ENCODE data around the gene B4GALT1.

The B4GALT1 gene, protein sequence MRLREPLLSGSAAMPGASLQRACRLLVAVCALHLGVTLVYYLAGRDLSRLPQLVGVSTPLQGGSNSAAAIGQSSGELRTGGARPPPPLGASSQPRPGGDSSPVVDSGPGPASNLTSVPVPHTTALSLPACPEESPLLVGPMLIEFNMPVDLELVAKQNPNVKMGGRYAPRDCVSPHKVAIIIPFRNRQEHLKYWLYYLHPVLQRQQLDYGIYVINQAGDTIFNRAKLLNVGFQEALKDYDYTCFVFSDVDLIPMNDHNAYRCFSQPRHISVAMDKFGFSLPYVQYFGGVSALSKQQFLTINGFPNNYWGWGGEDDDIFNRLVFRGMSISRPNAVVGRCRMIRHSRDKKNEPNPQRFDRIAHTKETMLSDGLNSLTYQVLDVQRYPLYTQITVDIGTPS

DNA sequence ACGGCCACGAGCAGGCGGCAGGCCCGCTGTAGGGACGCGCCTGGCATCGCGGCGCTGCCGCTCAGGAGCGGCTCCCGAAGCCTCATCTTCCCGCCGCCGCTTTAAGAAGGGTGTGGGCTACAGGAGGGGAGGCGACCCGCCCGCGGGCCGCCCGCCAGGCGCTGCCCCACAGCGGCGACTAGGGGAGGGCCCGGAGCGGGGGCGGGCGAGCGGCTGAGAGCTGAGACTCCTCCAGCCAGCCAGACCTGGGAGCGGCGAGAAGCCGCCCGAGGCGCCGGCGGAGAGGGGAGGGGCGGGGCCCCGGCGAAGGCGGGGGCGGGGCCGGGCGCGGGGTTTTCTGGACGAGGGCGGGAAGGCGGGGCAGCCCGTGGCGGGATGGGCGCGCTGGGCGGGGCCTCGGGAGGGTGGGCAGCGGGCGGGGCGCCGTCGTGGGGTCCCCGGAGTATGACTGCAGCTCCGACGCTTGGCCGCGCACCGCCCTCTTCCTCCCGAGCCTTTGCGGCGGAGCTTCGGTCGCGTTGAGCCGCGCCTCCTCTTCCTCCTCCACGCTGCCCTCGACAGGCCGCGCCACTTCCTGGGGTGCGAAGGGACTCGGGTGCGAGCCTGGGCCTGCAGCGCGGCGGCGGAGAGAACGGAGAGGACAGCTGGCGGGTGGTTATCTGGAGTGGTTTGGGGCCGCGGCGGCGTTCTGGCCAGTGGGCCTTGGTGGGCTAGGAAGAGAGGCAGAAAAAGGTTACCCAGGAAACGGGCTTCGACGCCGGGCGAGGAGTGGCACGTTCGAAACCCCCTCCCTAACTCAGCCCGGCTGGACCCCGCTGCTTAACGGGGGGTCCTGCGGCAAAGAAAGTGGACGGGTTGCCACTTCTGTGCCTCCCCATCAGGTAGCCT lies at the start of gene B4GALT1:
Gene B4GALT1 (minus strand): TSS at position 253 of the 888 bp plus-strand sequence. CDS start 167 bp downstream, at position 86.
- DNase-seq: peak; percentile 97

DNA sequence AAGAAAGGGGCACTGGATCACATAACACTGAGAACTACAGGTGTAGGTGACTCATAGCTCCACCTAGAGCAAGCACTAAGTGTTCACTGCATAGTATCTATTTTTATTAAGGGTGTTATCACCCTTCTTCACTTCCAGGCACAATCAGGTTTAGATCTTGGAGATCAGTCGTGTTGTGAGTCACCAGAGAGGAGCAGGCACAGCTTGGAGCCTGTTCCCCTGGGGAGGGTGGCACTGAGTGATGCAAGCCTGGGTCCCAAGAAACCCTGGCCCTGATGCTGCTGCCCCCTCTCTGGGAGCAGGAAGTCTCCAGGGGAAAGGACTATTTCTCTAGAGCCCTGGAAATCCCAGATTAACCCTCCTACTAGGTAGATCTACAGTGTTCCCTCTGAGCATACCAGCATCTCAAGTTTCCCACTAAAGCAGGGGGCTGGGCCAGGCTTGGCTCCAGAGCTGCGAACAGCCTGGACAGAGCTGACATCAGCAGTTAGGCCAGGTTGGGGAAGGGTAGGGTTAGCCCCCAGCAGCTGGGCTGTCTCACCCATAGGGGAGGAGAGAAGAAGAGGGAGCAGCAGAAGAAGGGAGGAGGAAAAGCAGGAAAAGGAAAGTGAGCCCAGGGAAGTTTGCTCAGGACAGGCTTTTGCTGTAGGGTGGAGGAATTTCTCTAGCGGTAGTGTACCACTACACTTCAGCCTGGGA lies 44.7 kb upstream of the B4GALT1 start:
- no peak for DNase-seq

DNA sequence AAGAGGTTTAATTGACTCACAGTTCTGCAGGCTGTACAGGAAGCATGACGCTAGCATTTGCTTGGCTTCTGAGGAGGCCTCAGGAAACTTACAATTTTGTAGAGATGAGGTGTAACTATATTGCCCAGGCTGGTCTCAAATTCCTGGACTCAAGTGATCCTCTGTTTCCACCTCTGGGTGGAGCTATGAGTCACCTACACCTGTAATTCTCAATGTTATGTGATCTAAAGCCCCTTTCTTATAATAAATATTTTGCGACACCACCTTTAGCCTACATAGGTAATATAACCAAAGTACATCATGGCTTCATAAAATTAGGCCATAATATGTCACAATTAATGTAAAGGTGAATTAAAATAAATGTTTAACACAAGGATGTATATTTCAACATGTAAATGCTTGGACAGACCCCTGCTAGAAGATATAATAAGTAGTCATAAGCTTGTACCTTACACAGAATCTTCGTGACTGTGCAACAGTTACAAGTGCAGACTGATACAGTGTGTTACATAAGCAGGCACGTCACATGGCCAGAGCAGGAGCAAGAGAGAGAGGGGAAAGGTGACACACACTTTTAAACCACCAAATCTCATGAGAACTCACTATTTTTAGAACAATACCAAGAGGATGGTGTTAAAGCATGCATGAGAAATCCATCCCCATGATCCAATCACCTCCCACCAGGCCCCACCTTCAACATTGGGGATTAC lies 43.0 kb upstream of the B4GALT1 start:
- no peak for DNase-seq

DNA sequence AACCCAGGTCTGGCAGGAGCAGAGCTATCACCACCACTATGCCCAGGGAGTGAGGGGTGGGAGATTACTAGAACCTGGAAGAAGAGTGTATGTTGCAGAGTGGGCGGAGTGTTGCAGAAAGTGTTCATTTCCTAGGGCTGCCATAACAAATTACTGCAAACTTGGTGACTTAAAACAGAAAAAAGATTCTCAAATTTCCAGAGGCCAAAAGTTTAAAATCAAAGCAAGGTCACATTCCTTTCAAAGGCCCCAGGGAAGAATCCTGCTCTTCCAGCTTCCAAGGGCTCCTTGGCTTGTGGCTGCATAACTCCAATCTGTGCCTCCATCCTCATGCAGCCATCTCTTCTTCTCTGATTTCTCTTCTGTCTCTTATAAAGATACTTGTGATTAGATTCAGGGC lies 42.3 kb upstream of the B4GALT1 start:
- DNase-seq: no peak

DNA sequence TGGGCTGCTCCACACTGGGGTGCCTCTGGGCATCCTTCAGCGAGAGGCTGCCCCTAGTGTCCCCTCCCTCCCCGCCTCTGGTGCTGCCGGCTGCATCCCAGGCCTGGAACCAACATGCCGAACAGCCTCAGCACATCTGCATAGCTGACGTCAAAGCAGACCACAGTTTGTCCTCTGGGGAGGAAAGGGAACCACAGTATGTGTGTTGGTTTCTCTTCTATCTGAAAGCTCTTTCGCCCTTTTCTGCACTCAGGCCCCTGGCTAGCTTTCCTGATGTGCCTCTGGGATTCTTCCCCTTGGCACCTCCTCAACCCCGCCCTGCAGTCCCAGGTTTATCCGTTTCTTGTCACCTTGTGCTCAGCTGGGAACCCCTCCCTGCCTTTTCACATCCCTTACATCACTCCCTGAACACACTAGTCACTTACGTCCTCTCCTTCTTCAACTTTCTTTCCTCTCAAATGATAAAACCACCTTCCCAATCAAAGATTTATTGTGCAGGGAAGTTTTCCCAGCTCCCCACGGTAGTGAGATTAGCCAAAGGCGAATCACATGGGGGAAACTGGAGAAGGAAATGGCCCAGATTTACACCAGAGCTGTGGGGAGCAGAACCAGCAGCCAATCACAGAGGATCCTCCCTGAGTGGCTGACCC lies 35.5 kb upstream of the B4GALT1 start:
- no peak for DNase-seq

DNA sequence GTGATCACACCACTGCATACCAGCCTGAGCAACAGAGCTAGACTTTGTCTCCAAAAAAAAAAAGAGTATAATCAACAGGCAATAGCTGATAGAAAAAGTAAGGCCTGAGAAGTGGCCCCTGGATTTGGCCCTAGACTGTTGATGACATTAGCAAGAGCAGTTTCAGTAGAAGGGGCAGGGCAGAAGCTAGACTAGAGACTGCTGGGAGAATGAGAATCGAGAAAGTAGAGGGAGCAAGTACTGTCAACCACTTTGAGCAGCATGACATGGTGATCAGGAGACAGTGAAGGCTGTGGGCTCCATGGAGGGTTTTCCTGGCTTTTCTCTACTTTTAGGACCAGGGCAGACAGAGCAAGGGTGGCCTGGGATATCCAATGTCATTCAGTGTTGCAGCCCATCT lies 34.9 kb upstream of the B4GALT1 start:
- no peak for DNase-seq

DNA sequence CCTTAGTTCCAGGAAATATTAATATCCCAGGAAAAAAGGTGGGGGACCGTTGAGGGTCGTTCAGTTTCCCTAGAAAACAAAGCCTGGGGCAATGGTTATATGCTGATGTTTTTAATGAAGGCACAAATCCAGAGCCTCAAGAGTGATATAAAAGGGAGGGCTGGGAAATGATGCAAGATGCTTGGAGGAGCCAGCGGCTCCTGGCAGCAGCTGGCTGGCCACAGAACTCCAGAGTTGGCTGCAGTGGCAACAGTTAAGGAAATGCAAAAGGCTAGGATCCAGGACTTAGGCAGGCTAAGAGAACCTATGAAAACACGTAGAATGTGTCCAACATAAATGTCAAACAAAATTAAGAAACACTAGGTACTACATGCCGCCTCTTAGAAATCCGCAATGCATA lies 31.0 kb upstream of the B4GALT1 start:
- no peak for DNase-seq

DNA sequence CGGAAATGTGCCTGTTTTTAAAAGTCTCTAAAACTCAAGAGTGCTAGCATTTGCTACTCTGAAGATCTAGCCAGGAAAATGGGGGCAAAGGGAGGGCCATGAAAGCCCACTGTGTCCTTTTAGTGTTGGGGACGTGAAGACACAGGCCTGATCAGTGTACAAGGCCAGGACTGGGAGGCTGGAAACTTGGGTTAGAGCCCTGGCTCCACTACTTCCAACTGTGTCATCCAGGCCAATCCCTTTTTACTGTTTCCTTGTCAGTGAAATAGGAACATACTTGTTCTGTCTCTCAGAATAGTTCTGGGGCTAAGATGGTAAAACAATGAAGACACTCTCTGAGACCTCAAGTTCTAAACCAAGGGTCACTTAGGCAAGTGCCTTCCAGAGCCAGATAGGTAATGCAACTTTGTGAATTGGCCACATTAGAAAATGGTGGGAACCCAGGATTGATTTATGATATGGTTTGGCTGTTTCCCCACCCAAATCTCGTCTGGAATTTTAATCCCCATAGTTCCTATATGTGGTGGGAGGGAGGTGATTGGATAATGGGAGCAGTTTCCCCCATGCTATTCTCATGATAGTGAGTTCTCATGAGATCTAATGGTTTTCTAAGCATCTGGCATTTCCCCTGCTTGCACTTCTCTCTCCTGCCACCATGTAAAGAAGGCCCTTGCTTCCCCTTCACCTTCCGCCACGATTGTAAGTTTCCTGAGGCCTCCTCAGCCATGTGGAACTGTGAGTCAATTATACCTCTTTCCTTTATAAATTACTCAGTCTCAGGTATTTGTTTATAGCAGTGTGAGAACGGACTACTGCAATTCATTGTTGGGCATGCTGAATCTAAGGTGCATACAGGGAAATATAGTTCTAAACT lies 30.4 kb upstream of the B4GALT1 start:
- DNase-seq: no peak

DNA sequence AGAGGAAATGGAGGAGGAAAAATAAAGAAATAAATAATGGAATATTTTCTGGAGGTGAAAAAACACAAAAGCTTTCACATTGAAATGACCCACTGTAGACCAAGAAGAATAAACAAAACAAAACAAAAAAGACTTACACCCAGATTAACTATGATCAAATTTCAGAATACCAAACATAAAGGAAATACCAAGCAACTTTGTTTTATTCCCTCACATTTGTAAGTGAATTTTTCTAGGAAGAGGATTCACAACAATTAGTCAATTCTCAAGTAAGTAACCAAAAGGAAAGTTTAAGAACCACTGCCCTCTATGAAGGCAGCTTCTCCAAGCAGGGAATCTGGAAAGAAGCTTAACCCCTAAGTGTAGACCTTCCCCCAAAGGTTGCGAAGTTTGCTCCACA lies 29.6 kb upstream of the B4GALT1 start:
- DNase-seq: no peak

DNA sequence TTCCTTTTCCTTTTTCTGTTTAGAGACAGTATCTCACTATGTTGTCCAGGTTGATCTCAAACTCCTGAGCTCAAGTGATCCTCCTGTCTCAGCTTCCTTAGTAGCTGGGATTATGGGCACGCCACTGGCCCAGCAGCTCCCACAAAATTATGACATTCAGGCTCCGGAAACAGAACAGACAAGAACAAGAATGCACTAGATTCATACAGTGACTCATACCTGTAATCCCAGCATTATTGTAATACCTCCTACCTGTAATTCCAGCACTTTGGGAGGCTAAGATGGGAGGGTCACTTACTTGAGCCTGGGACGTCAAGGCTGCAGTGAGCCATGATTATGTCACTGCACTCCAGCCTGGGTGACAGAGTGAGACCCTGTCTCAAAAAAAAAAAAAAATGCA lies 26.7 kb upstream of the B4GALT1 start:
- no peak for DNase-seq

DNA sequence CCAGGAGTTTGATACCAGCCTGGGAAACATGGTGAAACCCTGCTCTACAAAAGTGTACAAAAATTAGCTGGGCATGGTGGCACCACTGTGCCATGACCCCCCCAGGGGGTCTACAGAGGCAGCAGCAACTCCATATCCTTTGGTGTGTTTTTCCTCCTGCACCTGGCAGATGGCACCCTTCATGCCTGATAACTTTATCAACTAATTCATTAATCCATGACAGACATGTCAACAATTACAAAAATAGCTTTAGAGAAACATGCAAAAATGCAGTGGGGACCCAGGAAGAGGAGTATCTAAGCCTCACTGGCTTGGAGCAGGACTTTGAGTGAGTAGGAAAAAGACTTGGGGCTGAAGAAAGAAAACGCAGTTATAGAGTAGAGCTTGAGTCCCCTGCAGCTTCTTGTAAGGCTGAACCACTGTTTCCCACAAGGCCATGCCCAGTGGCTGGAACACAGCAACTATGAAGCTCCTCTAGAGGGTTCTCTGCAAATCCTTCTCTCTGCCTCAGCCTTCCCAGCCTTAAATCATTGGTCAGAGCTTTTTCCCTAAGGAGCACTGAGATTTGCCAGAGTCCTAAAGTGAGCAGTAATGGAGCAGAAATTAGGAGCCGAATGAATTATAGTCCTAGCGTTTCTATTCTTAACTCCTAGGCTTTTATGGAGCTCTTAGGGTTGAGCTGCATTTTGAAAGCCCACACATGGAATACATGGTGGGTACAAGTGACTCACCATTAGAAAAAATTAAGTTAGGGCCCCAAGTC lies 25.5 kb upstream of the B4GALT1 start:
- DNase-seq: no peak

DNA sequence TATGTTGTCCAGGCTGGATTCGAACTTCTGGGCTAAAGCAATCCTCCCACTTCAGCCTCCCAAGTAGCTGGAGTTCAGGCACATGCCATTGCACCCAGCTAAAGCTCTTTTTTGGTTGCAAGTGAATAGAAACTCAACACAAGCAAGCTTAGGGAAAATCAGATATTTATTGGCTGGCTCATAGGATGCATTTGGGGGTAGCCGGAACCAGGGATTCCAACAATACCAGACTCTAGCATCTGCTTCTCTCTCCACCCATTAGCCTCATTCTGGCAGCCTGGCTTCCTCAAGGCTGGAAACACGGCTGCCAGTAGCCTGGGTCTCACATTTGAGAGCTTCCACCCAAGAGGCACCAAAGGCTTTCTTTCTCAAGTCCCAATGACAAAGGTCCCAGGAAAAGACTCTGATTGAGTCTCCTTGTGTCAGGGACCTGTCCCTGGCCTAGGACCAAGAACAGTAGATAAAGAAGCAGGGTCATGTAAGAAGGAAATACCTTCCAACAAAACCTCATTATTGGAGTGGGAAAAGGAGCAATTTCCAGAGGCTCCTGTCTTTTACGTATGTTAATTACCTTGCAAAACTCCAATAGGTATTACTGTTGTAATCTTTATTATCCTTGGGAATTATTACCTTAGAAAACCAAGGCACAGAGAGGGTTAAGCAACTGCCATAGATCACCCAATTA lies 23.0 kb upstream of the B4GALT1 start:
- DNase-seq: no peak

DNA sequence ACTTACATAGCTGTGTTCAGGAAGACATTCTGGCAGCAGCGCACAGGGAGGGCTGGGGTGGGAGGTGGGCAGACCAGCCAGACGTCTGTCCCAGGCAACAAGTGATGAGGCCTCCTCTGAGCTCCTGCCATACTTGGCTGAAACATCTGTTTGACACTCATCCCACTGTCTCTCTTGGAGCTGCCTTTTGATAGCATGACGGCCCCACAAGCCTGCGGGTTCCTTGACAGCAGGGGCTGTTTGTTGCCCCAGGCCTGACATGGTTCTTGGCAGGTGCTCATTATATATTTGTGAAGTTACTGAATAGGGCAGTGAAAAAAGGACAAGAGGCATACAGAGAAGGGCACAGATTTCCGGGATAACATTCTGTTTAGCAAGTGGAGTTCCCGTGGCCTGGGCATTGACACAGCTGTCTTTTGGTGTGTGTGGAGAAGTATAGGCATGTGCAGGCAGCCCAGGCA lies 22.2 kb upstream of the B4GALT1 start:
- no peak for DNase-seq

DNA sequence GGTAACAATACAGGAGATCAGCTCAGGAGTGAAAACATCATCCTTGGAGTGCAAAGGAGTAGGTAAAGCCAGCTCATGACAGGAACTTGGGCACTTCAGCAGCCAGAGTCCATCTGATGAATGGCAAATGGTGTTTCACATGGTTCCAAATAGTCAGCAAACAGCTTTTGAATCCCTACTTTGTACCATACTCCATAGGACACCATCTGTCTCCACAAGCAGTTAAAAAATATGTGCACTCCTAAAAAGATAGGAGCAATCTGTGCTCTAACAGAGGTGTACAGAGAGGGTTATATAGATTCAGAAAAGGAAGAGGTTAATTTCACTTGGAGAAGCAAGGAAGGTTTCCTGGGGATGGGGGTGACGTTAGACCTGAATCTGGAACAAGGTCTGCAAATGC lies 21.6 kb upstream of the B4GALT1 start:
- no peak for DNase-seq

DNA sequence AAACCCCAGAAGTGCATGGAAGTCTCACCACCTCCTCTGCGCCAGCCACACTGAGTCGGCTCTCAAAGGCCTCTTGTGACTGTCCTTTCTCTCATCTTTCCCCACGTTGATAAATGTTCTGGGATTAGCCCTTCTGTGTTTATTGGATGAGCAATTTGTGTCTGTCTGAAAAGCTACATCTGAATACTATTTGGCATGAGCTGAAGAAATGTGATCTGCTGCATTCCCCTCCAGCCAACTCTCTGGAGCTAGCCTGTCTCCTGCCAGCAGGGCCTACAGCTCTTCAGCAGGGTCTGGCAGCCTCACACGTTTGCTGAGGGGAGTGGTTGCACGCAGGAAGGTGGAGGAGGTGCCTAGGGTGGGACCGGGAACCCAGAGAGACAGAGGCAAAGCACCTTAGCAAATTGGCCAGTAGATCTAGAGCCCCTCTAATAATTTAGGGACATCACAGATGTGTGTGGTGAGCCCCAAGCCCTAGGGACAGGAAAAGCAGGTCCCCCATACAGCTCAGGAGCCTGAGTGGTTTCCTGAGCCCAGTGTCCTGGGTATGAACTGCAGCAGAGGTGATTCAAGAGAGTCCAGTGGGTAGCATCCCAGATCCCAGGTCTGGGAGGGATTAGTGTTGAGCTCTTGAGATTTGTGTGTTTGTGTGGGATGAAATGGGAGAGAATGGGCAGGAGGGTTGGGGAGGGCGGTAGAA lies 20.5 kb upstream of the B4GALT1 start:
- no peak for DNase-seq

DNA sequence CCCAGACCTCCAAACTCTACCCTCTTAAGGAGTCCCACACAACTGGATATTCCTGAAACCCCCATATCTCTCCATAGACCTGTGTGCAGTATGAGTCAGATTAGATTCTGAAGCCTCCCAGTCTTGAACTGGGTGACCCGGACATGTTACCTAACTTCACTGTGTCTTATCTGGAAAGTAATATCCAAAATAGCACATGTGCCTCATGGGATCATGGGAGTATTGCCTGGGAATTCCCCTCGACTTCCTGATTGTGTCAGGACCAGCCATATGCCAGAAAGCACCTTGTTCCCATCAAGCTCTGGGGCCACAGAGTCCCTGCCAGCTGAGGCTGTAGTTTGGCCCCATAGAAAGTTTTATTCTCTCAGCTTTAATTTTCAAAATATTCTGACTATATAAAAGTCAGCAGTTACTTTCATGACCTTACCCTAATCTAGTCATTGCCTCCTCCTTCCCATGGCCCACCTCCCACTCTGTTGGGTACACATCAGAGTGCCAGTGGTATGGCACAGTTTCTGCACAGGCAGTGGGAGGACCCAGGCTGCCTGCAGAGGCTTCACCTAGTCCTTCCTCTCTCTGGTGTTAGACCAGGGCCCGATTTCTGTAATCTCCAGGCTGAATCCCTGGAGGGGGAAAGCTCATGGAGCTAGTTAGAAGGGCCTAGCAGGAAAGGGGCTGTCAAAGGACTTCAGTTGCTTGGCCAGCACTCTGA lies 19.5 kb upstream of the B4GALT1 start:
- DNase-seq: no peak

DNA sequence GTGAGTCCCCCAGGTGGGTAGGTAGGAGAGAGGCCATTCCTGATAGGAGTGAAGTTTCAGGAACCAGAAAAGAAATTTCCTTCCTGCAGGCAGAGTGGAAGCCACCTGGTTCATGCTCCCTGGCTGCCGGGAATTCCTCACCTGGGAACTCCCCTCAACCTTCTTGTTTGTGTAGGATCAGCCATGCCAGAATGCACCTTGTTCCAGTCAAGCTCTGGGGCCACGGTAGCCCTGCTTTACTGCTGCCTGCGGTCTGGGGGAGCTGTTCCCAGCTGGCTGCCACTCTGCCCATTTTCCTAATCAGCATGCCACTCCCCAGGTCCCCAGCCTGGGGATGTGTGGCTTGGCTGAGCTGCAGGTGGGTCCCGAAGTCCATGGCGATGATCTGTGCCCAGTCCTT lies 18.7 kb upstream of the B4GALT1 start:
- DNase-seq: no peak

DNA sequence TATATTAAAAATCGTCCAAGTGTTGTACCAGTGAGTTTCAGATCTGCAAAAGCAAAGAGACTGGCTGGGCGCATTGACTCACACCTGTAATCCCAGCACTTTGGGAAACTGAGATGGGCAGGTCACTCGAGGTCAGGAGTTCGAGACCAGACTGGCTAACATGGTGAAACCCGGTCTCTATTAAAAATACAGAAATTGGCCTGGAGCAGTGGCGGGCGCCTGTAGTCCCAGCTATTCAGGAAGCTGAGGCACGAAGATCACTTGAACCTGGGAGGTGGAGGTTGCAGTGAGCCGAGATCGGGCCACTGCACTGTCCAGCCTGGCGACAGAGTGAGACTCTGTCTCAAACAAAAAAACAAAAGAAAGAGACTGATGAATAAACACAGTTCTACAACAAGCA lies 18.3 kb upstream of the B4GALT1 start:
- no peak for DNase-seq
